DMS 273 treated with DMSO at 0.1 percent for 48 hours (cell line): ENCODE data around the gene SRSF3.
"Not testable (repeated sequence)": the region's sequence is repeated elsewhere in the genome, so short reads cannot be mapped to it uniquely, and the experiment has no call there.

ENCODE experiments used
- DNase-seq: peaks from one replicate; lab custom pipeline; 2025; lab: John Stamatoyannopoulos, UW

SRSF3 gene

DNA sequence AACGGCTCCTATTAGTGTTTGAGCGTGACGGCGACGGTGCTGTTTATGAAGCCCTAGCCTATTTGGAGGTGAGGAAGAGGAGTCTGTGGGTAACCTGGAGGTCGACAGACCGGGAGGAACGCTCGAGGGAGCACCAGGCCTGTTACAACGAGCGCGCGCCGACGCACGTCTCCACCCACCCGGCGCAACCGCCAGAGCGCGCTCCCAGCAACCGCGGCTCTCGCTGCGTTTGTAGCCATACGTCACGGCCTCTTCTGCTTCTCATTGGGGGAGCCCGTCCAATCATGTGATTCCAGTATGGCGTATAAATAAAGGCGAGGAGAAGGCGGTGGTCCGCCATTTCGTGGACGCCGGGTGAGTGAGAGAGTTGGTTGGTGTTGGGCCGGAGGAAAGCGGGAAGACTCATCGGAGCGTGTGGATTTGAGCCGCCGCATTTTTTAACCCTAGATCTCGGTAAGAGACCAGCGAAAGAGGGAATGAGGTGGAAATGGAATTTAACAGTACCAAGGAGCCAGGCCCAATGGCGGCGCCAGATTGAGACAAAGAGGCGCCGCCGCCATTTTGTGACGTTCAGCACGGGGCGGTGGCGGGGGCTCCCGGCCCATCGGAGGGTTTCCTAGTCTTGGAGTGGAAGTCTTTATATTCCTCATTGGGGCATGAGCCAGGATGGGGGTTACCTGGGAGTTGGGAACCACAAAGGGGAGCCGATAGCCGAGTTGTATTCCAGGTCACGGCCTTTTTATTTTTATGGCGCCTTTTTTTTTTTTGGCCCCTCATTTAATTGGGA, at the start of gene SRSF3:
Gene SRSF3 (plus strand): TSS at position 334 of the 787 bp plus-strand sequence. CDS start 2,401 bp downstream, outside the sequence.
- DNase-seq: peak; percentile 98

DNA sequence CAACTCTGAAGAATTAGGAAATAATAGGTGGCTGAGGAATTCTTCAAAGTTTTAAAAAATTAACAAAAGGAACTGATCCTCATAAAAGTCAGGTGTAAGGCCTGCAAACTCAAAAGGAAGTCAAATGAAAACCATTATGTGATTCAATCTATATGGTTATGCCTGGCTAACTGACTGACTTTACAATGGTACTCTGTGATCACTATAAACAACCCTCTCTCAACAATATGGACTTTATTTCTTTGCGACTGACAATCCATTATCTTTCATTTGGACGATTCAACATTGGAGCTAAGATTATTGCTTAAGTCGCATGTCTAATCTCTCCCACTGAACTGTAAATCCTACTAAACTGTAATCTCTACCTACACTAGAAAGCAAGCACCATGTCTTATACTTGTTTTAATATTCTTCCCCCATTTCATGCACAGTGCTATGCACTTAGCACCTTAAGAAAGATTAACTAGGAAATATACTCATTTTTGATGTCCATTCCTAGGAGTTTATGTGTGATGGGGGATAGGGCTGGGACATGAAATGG, 48.3 kb upstream of the SRSF3 start:
- DNase-seq: no peak

DNA sequence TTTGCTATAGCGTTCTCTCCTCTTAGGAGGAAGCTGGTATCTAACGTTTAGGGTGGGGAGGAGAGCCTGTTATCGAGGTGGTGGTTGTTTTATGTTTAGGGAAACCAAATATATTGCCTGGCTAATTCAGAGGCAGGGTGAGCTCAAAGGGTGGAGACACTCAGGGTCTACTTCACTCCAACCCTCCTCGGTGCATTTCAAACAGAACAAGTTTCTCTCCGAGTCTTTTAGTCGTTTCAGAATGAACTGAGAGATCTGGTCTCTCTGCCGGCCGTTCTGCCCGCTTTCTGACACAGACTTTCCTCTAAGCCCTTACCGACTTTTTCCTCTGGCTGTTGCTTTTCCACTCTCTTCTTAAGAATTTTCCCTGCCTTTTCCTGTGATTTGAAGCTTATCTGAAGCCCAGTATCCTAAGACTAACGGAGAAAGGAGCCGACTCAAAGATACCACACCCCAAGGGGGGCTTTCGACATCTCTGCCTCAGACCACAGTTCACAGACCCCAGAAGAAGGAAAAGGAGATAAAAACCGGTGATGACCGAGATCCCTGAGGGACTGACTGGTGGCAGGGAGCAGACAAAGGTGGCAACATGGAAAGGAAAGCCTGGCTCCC, 47.7 kb upstream of the SRSF3 start:
- no peak for DNase-seq

- DNase-seq: peak; percentile 50
Measured at GRCh38 chr6:36546920-36547645, 47.1 kb upstream of the SRSF3 start, which contains the start of gene STK38. Gene STK38, minus strand, starts transcription at chr6:36547479. Its CDS starts 7,277 bp downstream, at chr6:36540202.

GRCh38 chr6:36547646-36548400, 46.3 kb upstream of the SRSF3 start:
- no peak for DNase-seq

- no peak for DNase-seq
Measured at GRCh38 chr6:36548401-36548743, 45.8 kb upstream of the SRSF3 start.

GRCh38 chr6:36550473-36551000, 43.6 kb upstream of the SRSF3 start:
- no peak for DNase-seq

- DNase-seq: no peak
Measured at GRCh38 chr6:36555750-36556252, 38.4 kb upstream of the SRSF3 start.

DNA sequence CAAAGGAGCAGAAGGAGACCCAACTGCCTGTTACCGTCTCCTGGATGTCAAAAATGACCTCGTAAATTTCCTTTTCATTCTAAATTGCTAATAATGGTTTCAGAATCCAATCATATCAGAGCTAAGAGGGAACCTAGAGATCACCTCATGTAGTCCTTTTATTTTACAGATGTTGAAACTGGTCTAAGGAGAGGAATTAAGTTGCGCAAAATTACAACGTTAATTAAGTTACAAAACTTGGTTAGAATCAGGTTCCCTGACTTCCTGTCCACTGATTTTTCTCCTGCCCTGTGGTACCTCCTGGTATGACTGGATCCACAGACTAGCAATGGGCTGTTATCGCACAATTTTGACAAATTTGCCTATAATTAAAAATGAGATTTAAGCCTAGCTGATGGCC, 37.9 kb upstream of the SRSF3 start:
- no peak for DNase-seq

- DNase-seq: no peak
Measured at GRCh38 chr6:36559011-36559793, 35.0 kb upstream of the SRSF3 start.

DNA sequence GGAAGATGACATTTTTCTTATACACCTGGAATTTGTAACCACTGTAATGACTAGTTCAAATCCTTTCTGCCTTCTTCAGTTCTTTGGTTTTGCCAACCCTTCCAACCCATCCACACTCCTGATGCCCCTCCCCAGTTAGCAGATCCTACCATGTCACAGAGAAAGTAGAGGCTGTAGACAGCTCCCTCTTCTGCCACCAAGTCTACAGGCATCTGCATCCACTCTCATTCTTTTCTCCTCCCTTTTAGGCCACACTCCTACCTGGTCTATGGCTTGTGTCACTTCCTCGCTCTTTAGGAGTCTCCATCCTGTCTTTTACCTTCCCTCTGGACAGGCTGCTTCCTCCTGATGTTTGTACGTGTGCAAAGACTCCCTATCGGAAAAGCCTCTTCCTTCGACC, 33.3 kb upstream of the SRSF3 start:
- DNase-seq: no peak

DNA sequence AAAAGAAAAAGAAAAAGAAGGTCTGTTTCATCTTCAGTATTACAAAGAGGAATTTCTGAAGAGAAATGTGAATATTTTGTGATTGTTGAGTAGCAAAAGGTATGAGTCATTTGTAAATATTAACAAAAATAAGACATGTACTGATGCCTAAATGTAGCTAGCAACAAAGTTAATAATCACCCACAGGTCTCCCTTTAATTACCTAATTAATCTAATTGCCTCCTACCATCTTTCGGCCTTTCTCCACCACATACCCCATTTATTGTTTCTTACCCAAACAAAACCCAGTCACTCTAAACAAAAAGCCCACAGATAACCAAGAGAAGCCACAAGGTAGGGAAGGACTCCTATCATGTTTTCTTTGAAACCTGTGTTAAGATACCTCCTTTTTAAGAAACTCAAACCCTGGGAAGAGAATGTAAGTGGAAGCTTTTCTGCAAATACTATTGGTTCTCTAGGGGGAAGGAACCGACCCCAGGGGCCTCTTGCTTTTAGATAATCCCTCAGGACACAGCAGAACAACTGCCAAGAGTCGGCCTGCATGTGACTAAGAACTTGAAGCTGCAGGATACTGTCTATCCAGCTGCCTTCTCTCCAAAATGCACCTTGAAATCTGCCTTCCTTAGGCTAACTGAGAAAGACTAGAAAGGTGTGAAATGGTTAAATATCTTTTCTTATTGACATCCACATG, 30.8 kb upstream of the SRSF3 start:
- no peak for DNase-seq

DNA sequence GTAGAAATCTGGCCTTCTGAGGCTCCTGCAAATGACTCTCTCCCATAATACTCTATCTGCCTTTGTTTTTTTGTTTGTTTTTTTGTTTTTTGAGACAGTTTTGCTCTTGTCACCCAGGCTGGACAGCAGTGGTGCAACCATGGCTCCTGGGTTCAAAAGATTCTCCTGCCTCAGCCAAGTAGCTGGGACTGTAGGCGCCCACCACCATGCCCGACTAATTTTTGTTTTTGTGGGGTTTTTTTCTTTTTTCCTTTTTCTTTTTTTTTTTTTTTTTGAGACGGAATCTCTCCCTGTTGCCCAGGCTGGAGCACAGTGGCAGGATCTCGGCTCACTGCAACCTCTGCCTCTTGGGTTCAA, 30.3 kb upstream of the SRSF3 start:
- DNase-seq: no peak

GRCh38 chr6:36566418-36566905, 27.7 kb upstream of the SRSF3 start:
- no peak for DNase-seq

- DNase-seq: no peak
Measured at GRCh38 chr6:36570264-36570663, 23.9 kb upstream of the SRSF3 start.

DNA sequence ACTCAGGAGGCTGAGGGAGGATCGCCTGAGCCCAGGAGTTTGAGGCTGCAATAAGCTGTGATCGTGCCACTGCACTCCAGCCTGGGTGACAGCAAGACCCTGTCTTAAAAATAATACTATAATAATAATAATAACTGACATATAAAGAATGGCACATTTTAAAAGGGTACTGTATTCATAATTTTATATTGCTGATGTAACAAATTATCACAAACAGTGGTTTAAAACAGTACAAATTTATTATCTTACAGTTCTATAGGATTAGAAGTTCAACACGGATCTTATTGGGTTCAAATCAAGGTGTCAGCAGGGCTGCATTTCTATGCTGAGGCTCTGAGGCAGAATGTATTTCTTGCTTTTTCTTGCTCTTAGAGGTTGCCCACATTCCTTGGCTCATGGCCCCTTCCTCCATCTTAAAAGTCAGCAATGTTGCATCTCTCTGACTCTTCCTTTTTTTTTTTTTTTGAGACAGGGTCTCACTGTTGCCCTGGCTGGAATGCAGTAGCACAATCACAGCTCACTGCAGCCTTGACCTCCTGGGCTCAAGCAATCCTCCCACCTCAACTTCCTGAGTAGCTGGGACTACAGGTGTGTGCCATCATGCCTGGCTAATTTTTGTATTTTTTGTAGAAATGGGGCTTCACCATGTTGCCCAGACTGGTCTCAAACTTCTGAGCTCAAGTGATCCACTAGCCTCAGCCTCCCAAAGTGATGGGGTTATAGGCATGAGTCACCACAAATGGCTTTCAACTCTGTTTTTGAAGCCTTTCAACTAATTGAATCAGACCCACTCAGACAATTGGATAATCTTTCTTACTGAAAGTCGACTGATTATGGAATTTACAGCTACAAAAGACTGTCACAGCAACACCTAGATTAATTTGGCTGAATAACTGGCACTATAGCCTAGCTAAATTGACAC, 22.8 kb upstream of the SRSF3 start:
- DNase-seq: no peak

GRCh38 chr6:36572353-36573311, 21.5 kb upstream of the SRSF3 start:
- not testable (repeated sequence) for DNase-seq

- DNase-seq: no peak
Measured at GRCh38 chr6:36574679-36575078, 19.5 kb upstream of the SRSF3 start.
